Neural crest cell (in vitro differentiated cells): Measurements from ENCODE around the gene SPEG. TPM values are rescaled to one million over a fixed set of nuclear protein-coding genes. Genes with fewer than 3 reads are reported as not detected.

ENCODE experiments used
- DNase-seq: peaks from one replicate; pipeline ENCODE4 v3.0.0; 2021; ENCODE audit warnings: low read depth, mixed read lengths, low spot score
- H3K27ac Mint-ChIP-seq: one replicate; pipeline ENCODE4 v1.8.0; 2021; ENCODE audit warnings: mild to moderate bottlenecking, mixed read lengths; ENCODE audit not compliant: unreplicated experiment
- H3K27me3 Mint-ChIP-seq: 2 replicates; pipeline ENCODE4 v1.8.0; 2021; ENCODE audit warnings: low read depth, mild to moderate bottlenecking, mixed read lengths
- H3K36me3 Mint-ChIP-seq: 2 replicates; pipeline ENCODE4 v1.8.0; 2021; ENCODE audit warnings: low read depth, mild to moderate bottlenecking, mixed read lengths
- H3K4me1 Mint-ChIP-seq: 2 replicates; pipeline ENCODE4 v1.8.0; 2021; ENCODE audit warnings: mixed read lengths
- H3K4me3 Mint-ChIP-seq: one replicate; pipeline ENCODE4 v1.8.0; 2021; ENCODE audit warnings: mild to moderate bottlenecking, mixed read lengths
- H3K9me3 Mint-ChIP-seq: 2 replicates; pipeline ENCODE4 v1.8.0; 2021; ENCODE audit warnings: mixed read lengths
- total RNA-seq: library from RNA; stranded (reverse); gene quantifications from 2 replicates; pipeline ENCODE4 v1.2.1, GENCODE V29; 2021
- TF ChIP-seq, protein P1 (sequence below): fragments of 200-600 bp; sonication (generic); conservative IDR thresholded peaks from 2 replicates; pipeline ENCODE4 v1.5.0; 2021; ENCODE audit warnings: antibody characterized with exemption, mild to moderate bottlenecking

The SPEG gene
- total RNA-seq, 1 donor from 2014 or later, result 13.4 TPM

DNA sequence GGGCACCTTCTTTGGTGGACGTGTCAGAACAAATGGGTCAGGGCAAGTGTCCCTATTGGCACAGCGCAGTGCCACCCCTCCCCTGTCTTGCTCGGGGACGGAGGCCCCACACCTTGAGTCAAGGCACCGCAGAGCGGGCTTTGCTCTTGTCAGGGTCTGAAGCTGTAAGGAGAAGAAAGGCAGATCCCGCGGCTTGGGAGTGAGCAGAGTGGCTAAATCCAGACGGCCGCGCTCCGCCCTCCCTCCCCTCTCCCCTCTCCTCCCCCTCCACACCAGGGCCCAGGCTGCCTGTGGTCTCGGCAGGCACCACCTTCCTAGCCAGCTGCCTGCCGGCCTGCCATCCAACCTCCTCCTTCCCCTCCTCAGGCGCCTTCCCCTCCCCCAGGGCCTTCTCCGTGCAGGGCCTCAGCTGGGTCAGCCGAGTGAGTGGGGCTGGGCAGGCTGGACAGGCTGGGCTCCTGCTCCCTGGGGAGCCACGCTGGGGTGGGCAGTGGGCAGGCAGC, 25.8 kb downstream of the SPEG start:
- DNase-seq, result peak; percentile 59
- H3K4me3 Mint-ChIP-seq, result peak overlapping the region; percentile 34
- no peaks in the 10 kb centered on the region for H3K36me3 Mint-ChIP-seq
- TF ChIP-seq, protein P1, sequence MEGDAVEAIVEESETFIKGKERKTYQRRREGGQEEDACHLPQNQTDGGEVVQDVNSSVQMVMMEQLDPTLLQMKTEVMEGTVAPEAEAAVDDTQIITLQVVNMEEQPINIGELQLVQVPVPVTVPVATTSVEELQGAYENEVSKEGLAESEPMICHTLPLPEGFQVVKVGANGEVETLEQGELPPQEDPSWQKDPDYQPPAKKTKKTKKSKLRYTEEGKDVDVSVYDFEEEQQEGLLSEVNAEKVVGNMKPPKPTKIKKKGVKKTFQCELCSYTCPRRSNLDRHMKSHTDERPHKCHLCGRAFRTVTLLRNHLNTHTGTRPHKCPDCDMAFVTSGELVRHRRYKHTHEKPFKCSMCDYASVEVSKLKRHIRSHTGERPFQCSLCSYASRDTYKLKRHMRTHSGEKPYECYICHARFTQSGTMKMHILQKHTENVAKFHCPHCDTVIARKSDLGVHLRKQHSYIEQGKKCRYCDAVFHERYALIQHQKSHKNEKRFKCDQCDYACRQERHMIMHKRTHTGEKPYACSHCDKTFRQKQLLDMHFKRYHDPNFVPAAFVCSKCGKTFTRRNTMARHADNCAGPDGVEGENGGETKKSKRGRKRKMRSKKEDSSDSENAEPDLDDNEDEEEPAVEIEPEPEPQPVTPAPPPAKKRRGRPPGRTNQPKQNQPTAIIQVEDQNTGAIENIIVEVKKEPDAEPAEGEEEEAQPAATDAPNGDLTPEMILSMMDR, result no peak
- H3K27me3 Mint-ChIP-seq, result no peaks in the 10 kb centered on the region
- H3K9me3 Mint-ChIP-seq, result no peaks in the 10 kb centered on the region
- no peak overlapping the region for H3K27ac Mint-ChIP-seq
- H3K4me1 Mint-ChIP-seq, result peaks cover 16% of the 10 kb centered on the region

DNA sequence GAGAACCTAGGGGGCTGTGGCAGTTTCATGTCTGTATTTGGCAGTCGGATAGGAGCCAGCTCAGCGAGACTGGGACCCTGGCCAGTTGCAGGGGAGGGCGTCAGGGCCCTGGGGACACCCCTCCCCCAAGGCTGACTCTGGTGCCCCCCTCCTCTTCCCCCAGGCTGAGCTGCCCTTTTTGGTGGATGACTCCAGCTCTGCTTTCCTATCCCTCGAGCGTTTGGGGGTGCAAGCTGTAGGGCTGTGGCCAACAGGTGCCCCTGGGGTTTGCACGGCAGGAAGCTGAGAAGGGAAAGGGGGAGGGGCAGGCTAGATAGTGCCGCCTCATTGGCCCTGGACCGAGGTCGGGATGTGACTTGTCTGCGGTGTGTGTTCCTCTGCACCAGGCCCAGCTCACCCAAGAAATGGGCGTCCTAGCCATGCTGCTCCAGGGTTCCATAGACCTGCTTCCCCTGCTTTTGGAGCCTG, 26.4 kb downstream of the SPEG start:
- peaks cover 16% of the 10 kb centered on the region for H3K4me1 Mint-ChIP-seq

DNA sequence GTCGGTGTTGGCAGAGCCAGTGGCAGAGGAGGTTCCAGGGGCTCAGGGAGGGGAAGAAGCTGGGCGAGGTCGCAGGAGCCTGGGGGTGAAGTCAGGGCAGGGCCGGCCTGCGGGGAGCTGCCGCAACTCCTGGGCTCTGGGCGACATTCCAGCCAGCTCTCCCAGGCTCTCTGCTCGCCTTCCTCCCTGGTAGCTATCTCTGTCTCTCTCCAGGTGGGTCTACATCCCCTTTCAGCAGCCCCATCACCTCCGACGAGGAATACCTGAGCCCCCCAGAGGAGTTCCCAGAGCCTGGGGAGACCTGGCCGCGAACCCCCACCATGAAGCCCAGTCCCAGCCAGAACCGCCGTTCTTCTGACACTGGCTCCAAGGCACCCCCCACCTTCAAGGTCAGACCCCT, 27.0 kb downstream of the SPEG start:
- no peaks in the 10 kb centered on the region for H3K27me3 Mint-ChIP-seq
- H3K27ac Mint-ChIP-seq, result no peak overlapping the region
- H3K4me1 Mint-ChIP-seq, result peaks cover 16% of the 10 kb centered on the region
- no peak overlapping the region for H3K4me3 Mint-ChIP-seq
- no peak for DNase-seq
- no peaks in the 10 kb centered on the region for H3K9me3 Mint-ChIP-seq
- TF ChIP-seq, protein P1, result no peak
- H3K36me3 Mint-ChIP-seq, result no peaks in the 10 kb centered on the region

More for the DNA sequence above, 26.4 kb downstream of the SPEG start:
- Mint-ChIP-seq H3K27me3 (no peaks in the 10 kb centered on the region), H3K4me3 (no peak overlapping the region), H3K36me3 (no peaks in the 10 kb centered on the region), H3K27ac (no peak overlapping the region), H3K9me3 (no peaks in the 10 kb centered on the region)
- TF ChIP-seq, protein P1, result no peak
- no peak for DNase-seq

DNA sequence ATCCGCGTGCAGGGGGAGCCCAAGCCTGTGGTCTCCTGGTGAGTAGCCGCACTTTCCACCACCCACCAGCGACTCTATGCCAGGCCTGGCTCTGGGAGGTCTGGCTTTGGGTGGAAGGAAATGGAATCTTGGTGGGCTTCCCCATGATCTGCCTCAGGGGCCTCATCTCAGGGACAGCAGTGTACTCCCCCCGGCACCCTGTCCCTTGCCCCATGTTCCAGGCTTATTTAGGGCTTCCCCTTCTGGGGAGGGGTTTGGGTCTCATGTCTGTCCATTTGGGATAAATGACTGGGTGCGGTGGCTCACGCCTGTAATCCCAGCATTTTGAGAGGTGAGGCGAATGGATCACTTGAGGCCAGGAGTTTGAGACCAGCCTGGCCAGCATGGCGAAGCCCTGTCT, 27.7 kb downstream of the SPEG start:
- no peak overlapping the region for H3K27ac Mint-ChIP-seq
- TF ChIP-seq, protein P1, result no peak

DNA sequence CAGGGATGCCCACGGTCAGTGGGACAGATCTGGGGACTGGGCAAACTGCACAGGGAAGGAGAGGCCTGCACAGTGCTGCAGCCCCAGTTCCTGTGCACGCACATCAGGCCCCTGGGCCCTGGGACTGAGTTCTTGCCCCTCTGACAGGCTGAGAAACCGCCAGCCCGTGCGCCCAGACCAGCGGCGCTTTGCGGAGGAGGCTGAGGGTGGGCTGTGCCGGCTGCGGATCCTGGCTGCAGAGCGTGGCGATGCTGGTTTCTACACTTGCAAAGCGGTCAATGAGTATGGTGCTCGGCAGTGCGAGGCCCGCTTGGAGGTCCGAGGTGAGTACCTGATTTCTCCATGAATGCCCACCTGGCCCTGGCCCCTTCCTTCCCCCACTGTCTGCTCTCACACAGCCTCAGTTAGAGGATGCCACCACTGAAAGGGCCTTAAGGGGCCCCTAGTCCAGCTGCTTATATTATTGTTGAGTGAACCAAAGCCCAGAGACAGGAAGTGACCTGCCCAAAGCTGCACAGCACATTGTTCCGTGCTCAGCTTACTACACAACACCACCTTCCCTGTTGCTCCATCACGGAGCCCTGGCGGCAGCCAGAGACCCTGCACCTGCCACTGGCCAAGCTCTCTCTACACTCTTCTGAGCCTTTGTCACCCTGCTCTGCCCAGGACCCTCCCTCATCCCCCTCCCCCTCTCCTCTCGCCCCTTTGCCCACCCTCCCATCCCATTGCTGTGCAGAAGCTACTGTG, 29.8 kb downstream of the SPEG start:
- no peaks in the 10 kb centered on the region for H3K36me3 Mint-ChIP-seq
- H3K4me1 Mint-ChIP-seq, result peaks cover 7% of the 10 kb centered on the region
- no peak overlapping the region for H3K27ac Mint-ChIP-seq
- H3K27me3 Mint-ChIP-seq, result no peaks in the 10 kb centered on the region
- DNase-seq, result no peak
- no peaks in the 10 kb centered on the region for H3K9me3 Mint-ChIP-seq
- H3K4me3 Mint-ChIP-seq, result no peak overlapping the region
- TF ChIP-seq, protein P1, result no peak

More for the DNA sequence above, 27.7 kb downstream of the SPEG start:
- Mint-ChIP-seq H3K4me1 (peaks cover 16% of the 10 kb centered on the region), H3K9me3 (no peaks in the 10 kb centered on the region), H3K36me3 (no peaks in the 10 kb centered on the region), H3K27me3 (no peaks in the 10 kb centered on the region), H3K4me3 (no peak overlapping the region)
- DNase-seq, result no peak
